ENCODE measurements around the gene ALDH16A1. TPM values are rescaled to one million over a fixed set of nuclear protein-coding genes. Genes with fewer than 3 reads are reported as not detected.

The ALDH16A1 gene
- total and polyA plus RNA-seq, 11 donors: 3.4 to 18.6 (median 8.5) TPM

- intact Hi-C loops (cut with DNase I): no loop called here
- no peaks in the 10 kb centered on the region for H3K36me3 ChIP-seq
- TF ChIP-seq POLR2A (IDR thresholded peaks at IDR 0.05): no peak
- no peak for TF ChIP-seq CTCF (IDR thresholded peaks at IDR 0.05)
- H3K27ac ChIP-seq: no peak overlapping the region
- ATAC-seq (no peak), DNase-seq (peak in 1 of 5 donors; percentile 13)
- no peaks in the 10 kb centered on the region for H3K9me3 ChIP-seq
- peaks cover 61 to 99% (median 89%) of the 10 kb centered on the region in 9 donors for H3K27me3 ChIP-seq
- 39 to 81% (median 60%) methylated on average over 8 to 12 of the region's 12 CpGs for WGBS, 4 donors
- H3K4me3 ChIP-seq: no peak overlapping the region
- peaks cover 0 to 39% (median 19%) of the 10 kb centered on the region in 12 donors for H3K4me1 ChIP-seq
Measured at GRCh38 chr19:49427339-49427738, 25.7 kb upstream of the ALDH16A1 start.

GRCh38 chr19:49427855-49428546 lies 25.0 kb upstream of the ALDH16A1 start:
- peaks cover 61 to 99% (median 89%) of the 10 kb centered on the region in 9 donors for H3K27me3 ChIP-seq
- peaks cover 0 to 34% (median 13%) of the 10 kb centered on the region in 12 donors for H3K4me1 ChIP-seq
- ATAC-seq (no peak), DNase-seq (no peak)
- H3K36me3 ChIP-seq: no peaks in the 10 kb centered on the region
- no peaks in the 10 kb centered on the region for H3K9me3 ChIP-seq
- TF ChIP-seq POLR2A (IDR thresholded peaks at IDR 0.05) (no peak), CTCF (IDR thresholded peaks at IDR 0.05) (no peak)
- WGBS, 4 donors: 1 to 2% (median 2%) methylated on average over 27 to 45 of the region's 45 CpGs
- H3K4me3 ChIP-seq: peak overlapping the region in 2 of 12 donors; percentile 4 to 17
- H3K27ac ChIP-seq: no peak overlapping the region
- intact Hi-C loops (cut with DNase I): no loop called here

GRCh38 chr19:49428547-49429451 lies 24.2 kb upstream of the ALDH16A1 start:
- WGBS, 4 donors: 11 to 14% (median 13%) methylated on average over 25 to 29 of the region's 29 CpGs

More at GRCh38 chr19:49428547-49429451, 24.2 kb upstream of the ALDH16A1 start:
- no peak overlapping the region for H3K27ac ChIP-seq
- H3K36me3 ChIP-seq: no peaks in the 10 kb centered on the region
- H3K27me3 ChIP-seq: peaks cover 58 to 99% (median 89%) of the 10 kb centered on the region in 9 donors
- no peak for DNase-seq
- H3K9me3 ChIP-seq: no peaks in the 10 kb centered on the region
- peak overlapping the region in 1 of 12 donors; percentile 4 for H3K4me3 ChIP-seq
- no peak for ATAC-seq
- TF ChIP-seq CTCF (IDR thresholded peaks at IDR 0.05): no peak
- TF ChIP-seq POLR2A (IDR thresholded peaks at IDR 0.05): no peak
- intact Hi-C loops (cut with DNase I): no loop called here
- peaks cover 0 to 26% (median 6%) of the 10 kb centered on the region in 12 donors for H3K4me1 ChIP-seq

All from heart left ventricle (tissue), 16 donors.